HepG2 (cell line): Measurements from ENCODE around the gene FGF9. TPM values are rescaled to one million over a fixed set of nuclear protein-coding genes. Genes with fewer than 3 reads are reported as not detected.

Source experiments
- ATAC-seq: fragments of 200-7000 bp; cut with Tn5 transposase; 3 replicates; pipeline ENCODE4 v1.9.1; 2020; ENCODE audit warnings: mild to moderate bottlenecking, moderate library complexity
- BruUV-seq: library from RNA; stranded (reverse); fragments of 400-500 nt; replicated peaks from 2 replicates; lab custom pipeline; 2021; lab: Mats Ljungman, UMichigan
- CTCF ChIA-PET: fragments of 300-600 bp; formaldehyde crosslinking; extraction: SDS; loops from one replicate; lab custom pipeline; 2021; ENCODE audit warnings: low total read pairs, inconsistent platforms, low intra/inter-chr PET ratio; lab: Yijun Ruan, JAX
- POLR2A ChIA-PET: fragments of 350-600 bp; sonication (Branson Sonifier 250); formaldehyde crosslinking; loops from one replicate; lab custom pipeline; 2020; ENCODE audit warnings: antibody characterized with exemption, inconsistent platforms; lab: Yijun Ruan, JAX
- DNase-seq: peaks from one replicate; pipeline ENCODE4 v3.0.0-alpha.2; 2015; ENCODE audit warnings: low spot score
- FAIRE-seq: peaks from 3 replicates; lab custom pipeline; 2011; peaks lifted over from hg19 to GRCh38; lab: Jason Lieb, UNC
- H2AFZ ChIP-seq: one replicate; pipeline ENCODE4 v1.6.1; 2011; ENCODE audit warnings: low read length, inconsistent platforms
- H3K27ac ChIP-seq: fragments of 300-600 bp; 3 replicates; pipeline ENCODE4 v1.8.0; 2011; ENCODE audit warnings: mixed run types, mild to moderate bottlenecking, mixed read lengths, low read length, inconsistent platforms; ENCODE audit not compliant: insufficient read depth; ENCODE audit errors: extremely low read length
- H3K27me3 ChIP-seq, 2 experiments: fragments of 200-600 bp in 1 of 2; 2 replicates in 1 of 2; 3 replicates in 1 of 2; pipeline versions ENCODE4 v1.6.0 to v1.8.0; 2011; ENCODE audit warnings: low read length in 2 of 2, mild to moderate bottlenecking in 2 of 2, moderate library complexity in 2 of 2, inconsistent platforms in 1 of 2; ENCODE audit not compliant: insufficient read depth in 2 of 2, control insufficient read depth in 1 of 2
- H3K36me3 ChIP-seq, 2 experiments: fragments of 200-600 bp in 1 of 2; replicated peaks in 1 of 2; 2 replicates in 1 of 2; 3 replicates in 1 of 2; pipeline versions ENCODE4 v1.5.1 to v1.8.0; 2011; ENCODE audit warnings: low read length in 2 of 2, inconsistent platforms in 1 of 2; ENCODE audit not compliant: insufficient read depth in 2 of 2, control insufficient read depth in 1 of 2
- H3K4me1 ChIP-seq: 2 replicates; pipeline ENCODE4 v1.5.1; 2012; ENCODE audit warnings: low read length, inconsistent platforms; ENCODE audit not compliant: insufficient read depth
- H3K4me2 ChIP-seq: 2 replicates; pipeline ENCODE4 v1.6.0; 2011; ENCODE audit warnings: low read depth, low read length, inconsistent platforms
- H3K4me3 ChIP-seq, 3 experiments: fragments of 200-600 bp in 1 of 3; sonication (generic), shearing (Covaris generic) in 1 of 3; replicated peaks in 1 of 3; 2 replicates each; pipeline ENCODE4 v1.5.1; 2011 to 2016; ENCODE audit warnings: low read length in 3 of 3, inconsistent platforms in 2 of 3, low read depth in 2 of 3, mild to moderate bottlenecking in 2 of 3, control low read depth in 1 of 3, mixed read lengths in 1 of 3; ENCODE audit not compliant: insufficient read depth in 1 of 3
- H3K79me2 ChIP-seq: one replicate; pipeline ENCODE4 v1.6.1; 2011; ENCODE audit warnings: low read length, inconsistent platforms; ENCODE audit not compliant: insufficient read depth
- H3K9ac ChIP-seq: 2 replicates; pipeline ENCODE4 v1.6.0; 2011; ENCODE audit warnings: mild to moderate bottlenecking, low read depth, low read length, inconsistent platforms; ENCODE audit not compliant: insufficient read depth
- H3K9me3 ChIP-seq: 2 replicates; pipeline ENCODE4 v1.5.1; 2012; ENCODE audit warnings: mild to moderate bottlenecking, low read length
- H4K20me1 ChIP-seq: 2 replicates; pipeline ENCODE4 v1.6.0; 2011; ENCODE audit warnings: inconsistent platforms, mild to moderate bottlenecking, low read length, moderate library complexity; ENCODE audit not compliant: insufficient read depth
- BCL6 ChIP-seq: IDR thresholded peaks from 2 replicates; pipeline ENCODE4 v1.6.1; 2016; ENCODE audit warnings: missing genetic modification reagents, missing compliant biosample characterization
- CAMTA2 ChIP-seq: sonication (generic); formaldehyde crosslinking; IDR thresholded peaks from 2 replicates; pipeline ENCODE4 v1.4.0; 2020; ENCODE audit warnings: mild to moderate bottlenecking, missing genetic modification reagents, borderline replicate concordance
- HNRNPLL ChIP-seq: fragments of 200-400 bp; formaldehyde crosslinking; IDR thresholded peaks from 2 replicates; pipeline ENCODE4 v1.6.1; 2017; ENCODE audit warnings: mild to moderate bottlenecking, low read depth, low read length; ENCODE audit not compliant: poor library complexity, severe bottlenecking
- KLF12 ChIP-seq: sonication (generic); formaldehyde crosslinking; IDR thresholded peaks from 2 replicates; pipeline ENCODE4 v1.4.0; 2020; ENCODE audit warnings: missing genetic modification reagents, borderline replicate concordance
- MTA3 ChIP-seq: sonication (generic); formaldehyde crosslinking; IDR thresholded peaks from 2 replicates; pipeline ENCODE4 v1.4.0; 2020; ENCODE audit warnings: missing genetic modification reagents
- NONO ChIP-seq, 2 experiments: fragments of 450-650 bp in 1 of 2; sonication (generic) in 1 of 2; formaldehyde crosslinking in 1 of 2; IDR thresholded peaks in 1 of 2; conservative IDR thresholded peaks in 1 of 2; 2 replicates each; pipeline versions ENCODE4 v1.6.1 to v1.8.0; 2017 to 2022; ENCODE audit warnings: mild to moderate bottlenecking in 1 of 2, missing genetic modification reagents in 1 of 2, moderate library complexity in 1 of 2
- RBM22 ChIP-seq: fragments of 200-400 bp; formaldehyde crosslinking; optimal IDR thresholded peaks from 2 replicates; pipeline ENCODE3; 2017; ENCODE audit warnings: mild to moderate bottlenecking, low read length, moderate library complexity
- YEATS4 ChIP-seq: sonication (generic); formaldehyde crosslinking; IDR thresholded peaks from 2 replicates; pipeline ENCODE4 v1.4.0; 2020; ENCODE audit warnings: missing genetic modification reagents, borderline replicate concordance
- ZNF292 ChIP-seq: sonication (generic); formaldehyde crosslinking; IDR thresholded peaks from 2 replicates; pipeline ENCODE4 v1.8.1; 2022; ENCODE audit warnings: mild to moderate bottlenecking, low read depth, missing genetic modification reagents, borderline replicate concordance
- ZNF414 ChIP-seq: sonication (generic); formaldehyde crosslinking; IDR thresholded peaks from 2 replicates; pipeline ENCODE4 v1.5.0; 2020; ENCODE audit warnings: missing genetic modification reagents
- ZNF564 ChIP-seq: sonication (generic); formaldehyde crosslinking; IDR thresholded peaks from 2 replicates; pipeline ENCODE4 v1.8.1; 2023; ENCODE audit warnings: mild to moderate bottlenecking, missing genetic modification reagents
- ZNF570 ChIP-seq: sonication (generic); formaldehyde crosslinking; IDR thresholded peaks from 2 replicates; pipeline ENCODE4 v1.4.0; 2020; ENCODE audit warnings: mild to moderate bottlenecking, missing genetic modification reagents, borderline replicate concordance
- ZNF660 ChIP-seq: sonication (generic); formaldehyde crosslinking; IDR thresholded peaks from 2 replicates; pipeline ENCODE4 v1.5.1; 2020; ENCODE audit warnings: mild to moderate bottlenecking, low read depth, missing genetic modification reagents, borderline replicate concordance
- ZNF670 ChIP-seq: sonication (generic); formaldehyde crosslinking; IDR thresholded peaks from 2 replicates; pipeline ENCODE4 v1.8.0; 2022; ENCODE audit warnings: mild to moderate bottlenecking, missing genetic modification reagents, borderline replicate concordance
- WGBS: methylation state at CpG from one replicate; pipeline ENCODE4 v1.1.6; 2017; ENCODE audit warnings: low lambda C conversion rate; 5-methylcytosine and 5-hydroxymethylcytosine counted together
- in situ Hi-C: cut with HindIII; loops from 2 replicates; pipeline ENCODE4 v1.10.0; 2017; ENCODE audit warnings: low pct_unique_long_range_greater_than_20kb; ENCODE audit not compliant: extremely low pct_ligation_motif_present
- intact Hi-C: fragments of 100-400 bp; cut with micrococcal nuclease; formaldehyde crosslinking; loops from one replicate; pipeline ENCODE4 v1.10.0; 2022; ENCODE audit not compliant: unreplicated experiment
- polyA plus RNA-seq, 8 experiments: library from polyadenylated mRNA; depleted of rRNA in 3 of 8; stranded (reverse) in 7 of 8; unstranded in 1 of 8; fragments of >200 nt; fragmentation: Illumina TruSeq in 4 of 8; extraction: Trizol in 4 of 8; gene quantifications; 2 replicates each; pipeline versions ENCODE4 v1.2.1 to v1.2.3, GENCODE V29; 2011 to 2016; ENCODE audit warnings: low read depth in 4 of 8, missing spikeins in 1 of 8, mixed read lengths in 1 of 8; ENCODE audit not compliant: insufficient read depth in 1 of 8
- total RNA-seq, 5 experiments: library from RNA; depleted of rRNA; stranded (reverse); fragments of >200 nt; fragmentation: Illumina TruSeq; extraction: Trizol; gene quantifications; 2 replicates each; pipeline ENCODE4 v1.2.3, GENCODE V29; 2016; ENCODE audit warnings: low read depth in 1 of 5
- TF ChIP-seq, protein P1 (sequence below): sonication (generic); formaldehyde crosslinking; IDR thresholded peaks from 2 replicates; pipeline ENCODE4 v1.8.1; 2023; ENCODE audit warnings: mild to moderate bottlenecking, moderate library complexity, missing genetic modification reagents
- TF ChIP-seq, protein P2 (sequence below): sonication (generic); formaldehyde crosslinking; IDR thresholded peaks from 2 replicates; pipeline ENCODE4 v1.4.0; 2020; ENCODE audit warnings: missing genetic modification reagents
- TF ChIP-seq, protein P3 (sequence below): sonication (generic); formaldehyde crosslinking; IDR thresholded peaks from 2 replicates; pipeline ENCODE4 v1.4.0; 2020; ENCODE audit warnings: mild to moderate bottlenecking, low read depth, missing genetic modification reagents

The FGF9 gene
- total and polyA plus RNA-seq, 2 of the 13 experiments (the other 11 are each of a cell fraction or from before 2014, with no cell fraction given), result not detected

DNA sequence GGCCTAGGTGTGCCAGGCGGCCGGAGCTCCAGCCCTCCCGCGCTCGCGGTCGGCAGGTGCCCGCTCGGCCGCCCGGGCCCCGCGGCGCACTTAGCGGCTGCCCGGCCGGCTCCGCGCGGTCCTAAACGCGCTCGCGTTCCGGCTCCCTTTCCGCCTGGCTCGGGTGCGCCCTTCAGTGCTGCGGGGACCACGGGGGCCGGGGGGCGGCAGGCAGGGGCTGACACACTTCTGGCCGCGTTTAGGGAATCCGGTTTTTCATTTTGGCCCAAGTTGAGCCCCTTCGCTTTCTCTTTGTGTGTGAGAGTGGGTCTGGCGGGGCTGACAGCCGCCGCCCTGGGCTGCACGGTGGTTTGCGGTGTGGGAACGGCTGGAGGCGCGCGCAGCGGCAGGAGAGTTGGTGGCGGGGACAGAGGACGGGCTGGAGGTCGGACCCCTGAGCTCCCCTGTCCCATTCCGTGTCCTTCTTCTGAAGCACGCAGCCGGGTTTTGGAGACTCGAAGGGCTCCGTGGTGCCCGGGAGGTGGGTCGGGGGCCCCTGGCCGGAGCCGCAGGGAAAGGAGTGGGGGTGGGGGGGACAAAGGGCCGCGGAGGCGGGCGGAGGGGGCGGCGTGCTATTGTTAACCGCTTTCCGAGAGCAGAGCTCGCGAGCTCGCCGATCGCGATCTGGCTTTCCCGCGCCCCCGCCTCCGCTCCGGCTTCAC, 3.1 kb downstream of the FGF9 start:
- no peak for TF ChIP-seq MTA3 (CRISPR knock-in tag)
- 0 out of 2 replicates have a peak, but pooled peaks have one; percentile 21 for TF ChIP-seq YEATS4 (CRISPR knock-in tag)
- peak; percentile 94 for TF ChIP-seq HNRNPLL
- no peak for TF ChIP-seq ZNF564 (CRISPR knock-in tag)
- TF ChIP-seq, protein P1, sequence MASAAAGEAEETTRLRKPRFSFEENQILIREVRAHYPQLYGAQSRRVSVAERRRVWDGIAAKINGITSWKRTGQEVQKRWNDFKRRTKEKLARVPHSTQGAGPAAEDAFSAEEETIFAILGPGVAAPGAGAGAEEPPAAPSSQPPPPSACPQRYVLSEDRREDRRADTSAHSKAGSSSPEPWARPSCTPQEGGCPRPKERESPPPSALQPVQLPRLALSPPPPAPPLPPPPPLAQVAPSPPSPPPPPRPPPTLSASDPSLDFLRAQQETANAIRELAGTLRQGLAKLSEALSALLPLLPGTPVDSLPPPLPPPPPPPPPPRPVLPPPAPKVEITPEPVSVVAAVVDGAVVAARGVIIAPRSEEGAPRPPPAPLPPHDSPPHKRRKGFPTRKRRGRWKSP (CRISPR knock-in tag), result peak; percentile 97
- no peak for TF ChIP-seq ZNF292 (CRISPR knock-in tag)
- TF ChIP-seq, protein P2, sequence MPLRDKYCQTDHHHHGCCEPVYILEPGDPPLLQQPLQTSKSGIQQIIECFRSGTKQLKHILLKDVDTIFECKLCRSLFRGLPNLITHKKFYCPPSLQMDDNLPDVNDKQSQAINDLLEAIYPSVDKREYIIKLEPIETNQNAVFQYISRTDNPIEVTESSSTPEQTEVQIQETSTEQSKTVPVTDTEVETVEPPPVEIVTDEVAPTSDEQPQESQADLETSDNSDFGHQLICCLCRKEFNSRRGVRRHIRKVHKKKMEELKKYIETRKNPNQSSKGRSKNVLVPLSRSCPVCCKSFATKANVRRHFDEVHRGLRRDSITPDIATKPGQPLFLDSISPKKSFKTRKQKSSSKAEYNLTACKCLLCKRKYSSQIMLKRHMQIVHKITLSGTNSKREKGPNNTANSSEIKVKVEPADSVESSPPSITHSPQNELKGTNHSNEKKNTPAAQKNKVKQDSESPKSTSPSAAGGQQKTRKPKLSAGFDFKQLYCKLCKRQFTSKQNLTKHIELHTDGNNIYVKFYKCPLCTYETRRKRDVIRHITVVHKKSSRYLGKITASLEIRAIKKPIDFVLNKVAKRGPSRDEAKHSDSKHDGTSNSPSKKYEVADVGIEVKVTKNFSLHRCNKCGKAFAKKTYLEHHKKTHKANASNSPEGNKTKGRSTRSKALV (CRISPR knock-in tag), result peak; percentile 91
- TF ChIP-seq, protein P3, sequence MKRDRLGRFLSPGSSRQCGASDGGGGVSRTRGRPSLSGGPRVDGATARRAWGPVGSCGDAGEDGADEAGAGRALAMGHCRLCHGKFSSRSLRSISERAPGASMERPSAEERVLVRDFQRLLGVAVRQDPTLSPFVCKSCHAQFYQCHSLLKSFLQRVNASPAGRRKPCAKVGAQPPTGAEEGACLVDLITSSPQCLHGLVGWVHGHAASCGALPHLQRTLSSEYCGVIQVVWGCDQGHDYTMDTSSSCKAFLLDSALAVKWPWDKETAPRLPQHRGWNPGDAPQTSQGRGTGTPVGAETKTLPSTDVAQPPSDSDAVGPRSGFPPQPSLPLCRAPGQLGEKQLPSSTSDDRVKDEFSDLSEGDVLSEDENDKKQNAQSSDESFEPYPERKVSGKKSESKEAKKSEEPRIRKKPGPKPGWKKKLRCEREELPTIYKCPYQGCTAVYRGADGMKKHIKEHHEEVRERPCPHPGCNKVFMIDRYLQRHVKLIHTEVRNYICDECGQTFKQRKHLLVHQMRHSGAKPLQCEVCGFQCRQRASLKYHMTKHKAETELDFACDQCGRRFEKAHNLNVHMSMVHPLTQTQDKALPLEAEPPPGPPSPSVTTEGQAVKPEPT (CRISPR knock-in tag), result 0 out of 2 replicates have a peak, but pooled peaks have one; percentile 41
- no peak for TF ChIP-seq RBM22
- no peak for TF ChIP-seq ZNF570 (CRISPR knock-in tag)
- TF ChIP-seq ZNF660 (CRISPR knock-in tag), result no peak
- no peak for TF ChIP-seq KLF12
- no peak for TF ChIP-seq ZNF414 (CRISPR knock-in tag)
- no peak for TF ChIP-seq CAMTA2
- TF ChIP-seq BCL6, result 0 out of 2 replicates have a peak, but pooled peaks have one; percentile 19
- no peak for TF ChIP-seq NONO (IDR thresholded peaks at IDR 0.05)
- TF ChIP-seq NONO (CRISPR knock-in tag; conservative IDR thresholded peaks at IDR 0.05), result no peak
- TF ChIP-seq ZNF670, result no peak
- Histone ChIP-seq H4K20me1 (no peaks in the 10 kb centered on the region), H3K27ac (no peak overlapping the region), H3K9ac (no peak overlapping the region), H3K4me2 (peak overlapping the region; percentile 78), H3K79me2 (no peaks in the 10 kb centered on the region), H3K9me3 (no peaks in the 10 kb centered on the region), H3K27me3 (peaks cover 13 to 75% of the 10 kb centered on the region in 2 experiments; a peak in 4 of 5 replicates), H3K4me1 (peaks cover 47% of the 10 kb centered on the region), H2AFZ (no peak overlapping the region), H3K36me3 (no peaks in the 10 kb centered on the region), H3K4me3 (peak overlapping the region; percentile 52 to 66 (median 55); a peak in 4 of 6 replicates)
- ChIA-PET CTCF (no interaction called here), POLR2A (no interaction called here)
- intact Hi-C loops (loop anchor here (5.0 kb wide), 1 partner anchor 37 kb away; no protein-coding TSS in a partner anchor), in situ Hi-C loops (no loop called here)
- no peak for DNase-seq
- FAIRE-seq, result no peak
- no TSS peak for BruUV-seq
- peak; percentile 51 for ATAC-seq
- 2% methylated on average over 10 of the region's 77 CpGs for WGBS
